DMS 273 treated with DMSO at 0.1 percent for 48 hours (cell line): ENCODE measurements around the gene PIAS4.
"Not testable (repeated sequence)": the region's sequence is repeated elsewhere in the genome, so short reads cannot be mapped to it uniquely, and the experiment has no call there.

Experiments used
- DNase-seq: peaks from one replicate; lab custom pipeline; 2025; lab: John Stamatoyannopoulos, UW

Gene PIAS4

DNA sequence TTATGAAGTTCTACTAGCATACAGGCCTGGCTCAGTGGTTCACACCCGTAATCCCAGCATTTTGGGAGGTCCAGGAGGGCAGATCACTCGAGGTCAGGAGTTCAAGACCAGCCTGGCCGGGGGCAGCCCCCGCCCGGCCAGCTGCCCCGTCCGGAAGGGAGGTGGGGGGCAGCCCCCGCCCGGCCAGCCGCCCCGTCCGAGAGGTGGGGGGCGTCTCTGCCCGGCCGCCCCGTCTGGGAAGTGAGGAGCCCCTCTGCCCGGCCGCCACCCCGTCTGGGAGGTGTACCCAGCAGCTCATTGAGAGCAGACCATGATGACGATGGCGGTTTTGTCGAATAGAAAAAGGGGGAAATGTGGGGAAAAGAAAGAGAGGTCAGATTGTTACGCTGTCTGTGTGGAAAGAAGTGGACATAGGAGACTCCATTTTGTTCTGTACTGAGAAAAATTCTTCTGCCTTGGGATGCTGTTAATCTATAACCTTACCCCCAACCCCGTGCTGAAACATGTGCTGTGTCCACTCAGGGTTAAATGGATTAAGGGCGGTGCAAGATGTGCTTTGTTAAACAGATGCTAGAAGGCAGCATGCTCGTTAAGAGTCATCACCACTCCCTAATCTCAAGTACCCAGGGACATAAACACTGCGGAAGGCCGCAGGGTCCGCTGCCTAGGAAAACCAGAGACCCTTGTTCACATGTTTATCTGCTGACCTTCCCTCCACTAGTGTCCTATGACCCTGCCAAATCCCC, 8.7 kb upstream of the PIAS4 start:
- DNase-seq, result not testable (repeated sequence)

DNA sequence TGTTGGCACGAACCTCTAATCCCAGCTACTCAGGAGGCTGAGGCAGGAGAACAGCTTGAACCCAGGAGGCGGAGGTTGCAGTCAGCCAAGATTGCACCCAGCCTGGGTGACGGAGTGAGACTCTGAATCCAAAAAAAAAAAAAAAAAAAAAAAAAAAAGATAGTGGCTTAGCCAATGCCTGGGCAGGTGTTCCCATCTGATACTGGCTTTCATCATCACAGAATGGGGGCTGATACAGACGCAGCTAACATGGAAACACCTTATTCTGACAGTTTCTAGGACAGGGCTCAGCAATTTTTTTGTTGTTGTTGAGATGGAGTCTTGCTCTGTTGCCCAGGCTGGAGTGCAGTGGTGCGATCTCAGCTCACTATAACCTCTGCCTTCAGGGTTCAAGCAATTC, 6.7 kb upstream of the PIAS4 start:
- DNase-seq, result not testable (repeated sequence)

DNA sequence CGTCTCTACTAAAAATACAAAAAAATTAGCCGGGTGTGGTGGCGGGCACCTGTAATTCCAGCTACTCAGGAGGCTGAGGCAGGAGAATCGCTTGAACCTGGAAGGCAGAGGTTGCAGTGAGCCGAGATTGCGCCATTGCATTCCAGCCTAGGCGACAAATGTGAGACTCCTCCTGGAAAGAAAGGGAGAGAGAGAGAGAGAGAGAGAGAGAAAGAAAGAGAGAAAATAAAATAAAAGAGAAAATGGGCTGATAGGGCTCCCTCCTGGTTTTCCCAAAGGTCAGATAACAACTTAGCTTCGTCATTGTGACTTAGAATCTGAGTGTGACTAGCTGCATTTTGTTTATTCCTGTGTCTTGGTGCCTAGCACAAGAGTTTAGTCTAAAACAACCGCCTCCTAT, 2.1 kb upstream of the PIAS4 start:
- not testable (repeated sequence) for DNase-seq

DNA sequence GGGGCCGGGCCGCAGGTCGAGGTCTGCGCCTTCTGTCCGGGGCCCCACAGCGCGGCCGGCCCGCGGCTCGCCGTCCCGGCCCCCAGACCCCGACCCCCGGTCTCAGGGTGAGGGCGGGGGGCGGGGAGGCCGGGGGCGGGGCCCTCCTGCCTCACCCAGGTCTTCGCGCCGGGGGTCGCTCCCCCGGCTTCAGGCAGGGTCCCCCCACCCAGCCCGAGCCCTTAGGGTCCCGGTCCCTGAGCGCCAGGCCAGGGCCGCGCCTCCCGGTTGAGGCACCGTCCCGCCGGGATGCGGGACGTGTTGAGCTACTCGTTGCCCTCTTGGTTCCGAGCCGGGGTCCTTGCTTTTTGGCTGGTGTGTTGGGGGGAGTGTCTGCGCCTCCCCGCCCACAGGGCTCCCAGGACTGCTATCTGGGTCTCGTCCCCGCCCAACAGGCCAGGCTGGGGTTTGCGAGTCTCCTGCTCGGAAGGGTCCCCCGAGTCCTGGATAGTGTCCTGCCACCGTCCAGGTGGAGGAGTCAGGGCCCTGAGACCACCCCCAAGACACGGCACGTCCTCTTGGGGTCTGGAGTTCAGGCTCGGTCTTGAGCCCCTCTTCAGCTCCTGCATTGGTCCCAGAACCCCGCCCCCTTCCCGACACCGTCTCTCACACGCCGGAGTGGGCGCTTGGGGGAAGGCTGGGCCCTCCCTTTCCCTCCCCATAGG, 452 bp downstream of the PIAS4 start:
- DNase-seq, result no peak

DNA sequence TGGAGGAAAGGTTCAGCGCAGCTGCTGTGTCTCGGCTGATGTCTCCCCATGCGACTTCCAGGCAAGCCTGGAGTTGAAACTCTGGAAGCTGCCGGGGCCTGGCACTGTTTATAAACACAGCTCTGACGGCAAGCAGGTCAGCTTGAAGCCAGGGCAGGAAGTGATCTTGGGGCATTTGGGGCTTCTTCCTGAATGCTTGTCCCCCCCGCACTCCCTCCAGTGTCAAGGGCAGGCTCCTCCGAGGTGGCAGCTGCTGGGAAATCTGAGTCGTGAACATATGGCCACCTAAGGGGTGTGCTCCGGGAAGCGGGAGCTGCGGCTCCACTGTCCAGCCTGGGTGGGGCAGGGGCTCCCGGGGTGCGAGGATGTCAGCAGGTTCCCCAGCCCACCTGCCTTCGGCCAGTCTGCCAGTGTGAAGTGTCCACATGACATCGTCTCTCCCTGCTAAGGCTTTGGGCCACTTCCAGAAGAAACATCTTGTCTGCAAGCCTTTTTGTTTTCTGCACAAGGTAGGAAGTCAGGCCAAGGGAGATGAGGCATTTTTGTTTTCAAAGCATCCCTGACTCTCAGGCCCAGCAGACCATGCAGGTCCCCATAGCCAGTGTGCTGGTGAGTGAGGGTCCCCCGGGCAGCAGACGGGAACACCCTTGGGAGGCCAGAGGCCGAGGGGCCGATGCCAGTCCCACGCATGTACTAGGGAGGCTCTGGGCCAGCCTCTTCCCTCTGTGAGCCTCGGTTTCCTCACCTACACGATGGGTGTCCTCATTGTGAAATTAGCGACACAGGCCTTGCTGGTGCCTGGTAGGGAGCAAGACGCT, 2.7 kb downstream of the PIAS4 start:
- DNase-seq, result peak; percentile 64

DNA sequence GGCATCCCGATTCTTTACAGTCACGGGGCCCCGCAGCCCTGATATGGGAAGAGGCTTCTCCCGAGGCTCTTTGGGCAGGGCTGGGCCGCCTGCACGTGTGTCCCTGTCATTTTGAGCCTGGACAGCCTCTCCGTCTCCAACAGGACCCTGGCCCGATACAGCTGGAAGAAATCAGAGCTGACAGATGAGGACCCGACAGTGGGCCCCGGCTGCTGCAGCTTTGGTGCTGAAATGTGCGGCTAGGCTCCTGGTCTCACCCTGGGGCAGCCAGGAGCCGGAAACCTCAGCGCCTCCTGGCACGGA, 3.2 kb downstream of the PIAS4 start:
- no peak for DNase-seq

DNA sequence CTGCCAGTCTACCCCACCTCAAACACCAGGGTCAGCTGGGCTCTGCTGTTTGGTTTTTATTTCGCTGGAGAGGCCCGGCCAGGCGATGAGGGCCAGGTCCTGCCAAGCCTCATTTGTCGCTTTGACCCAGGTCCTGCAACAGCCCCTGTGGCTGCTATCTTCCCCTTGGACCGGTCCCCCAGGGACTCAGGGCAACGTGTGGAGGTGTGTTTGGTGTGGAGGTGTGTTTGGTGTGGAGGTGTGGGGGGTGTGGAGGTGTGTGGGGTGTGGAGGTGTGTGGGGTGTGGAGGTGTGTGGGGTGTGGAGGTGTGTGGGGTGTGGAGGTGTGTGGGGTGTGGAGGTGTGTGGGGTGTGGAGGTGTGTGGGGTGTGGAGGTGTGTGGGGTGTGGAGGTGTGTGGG, 3.9 kb downstream of the PIAS4 start:
- not testable (repeated sequence) for DNase-seq

DNA sequence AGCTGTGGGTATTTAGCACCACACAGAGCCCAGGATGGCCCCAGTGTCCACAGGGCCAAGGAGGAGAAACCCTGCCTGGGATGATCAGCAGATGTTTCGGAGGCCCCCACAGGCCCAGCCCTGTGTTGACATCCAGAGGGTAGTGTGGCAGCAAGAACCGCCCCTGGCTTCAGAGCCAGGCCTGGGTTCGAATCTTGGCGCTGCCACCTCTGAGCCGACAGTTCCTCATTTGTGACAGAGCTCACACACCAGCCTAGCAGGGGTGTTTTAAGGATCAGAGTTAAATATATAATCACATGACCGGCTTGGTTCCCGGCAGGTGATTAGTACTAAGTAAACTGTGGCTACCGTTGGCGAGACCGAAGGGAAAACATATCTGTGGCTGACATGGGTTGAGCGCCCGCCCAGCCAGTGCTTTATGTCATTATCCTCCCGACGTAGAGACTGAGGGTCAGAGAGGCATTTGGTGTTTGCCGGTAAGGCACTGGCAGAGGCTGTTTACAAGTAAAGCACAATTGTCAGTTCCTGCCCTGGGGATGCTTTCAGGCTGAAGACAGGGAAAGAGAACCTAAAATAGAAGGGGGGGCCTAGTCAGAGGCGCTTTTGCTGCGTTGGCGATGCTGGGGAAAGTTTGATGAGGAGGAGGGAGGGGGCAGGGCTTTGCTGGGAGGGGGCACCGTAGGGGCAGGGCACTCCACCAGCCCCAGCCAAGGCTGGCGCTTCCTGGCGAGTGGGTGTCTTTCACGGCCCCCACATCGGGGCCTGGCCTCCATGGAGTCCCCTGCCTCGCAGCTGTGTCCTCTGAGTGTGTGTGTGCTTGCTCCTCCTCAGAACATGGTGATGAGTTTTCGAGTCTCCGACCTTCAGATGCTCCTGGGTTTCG, 4.8 kb downstream of the PIAS4 start:
- no peak for DNase-seq

DNA sequence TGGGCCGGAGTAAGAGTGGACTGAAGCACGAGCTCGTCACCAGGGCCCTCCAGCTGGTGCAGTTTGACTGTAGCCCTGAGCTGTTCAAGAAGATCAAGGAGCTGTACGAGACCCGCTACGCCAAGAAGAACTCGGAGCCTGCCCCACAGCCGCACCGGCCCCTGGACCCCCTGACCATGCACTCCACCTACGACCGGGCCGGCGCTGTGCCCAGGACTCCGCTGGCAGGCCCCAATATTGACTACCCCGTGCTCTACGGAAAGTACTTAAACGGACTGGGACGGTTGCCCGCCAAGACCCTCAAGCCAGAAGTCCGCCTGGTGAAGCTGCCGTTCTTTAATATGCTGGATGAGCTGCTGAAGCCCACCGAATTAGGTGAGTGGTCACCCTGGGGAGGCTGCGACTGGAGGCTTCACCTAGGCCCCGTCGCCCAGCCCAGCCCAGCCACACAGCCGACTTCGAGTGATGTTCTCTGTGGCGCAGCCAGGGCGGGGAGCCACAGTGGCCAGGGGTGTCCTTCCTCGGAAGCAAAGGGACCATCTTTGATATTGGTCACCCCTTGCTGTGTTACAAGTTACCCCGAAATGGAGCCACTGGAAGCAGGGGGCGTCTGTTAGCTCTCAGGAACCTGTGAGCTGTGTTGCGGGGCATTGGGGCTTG, 5.6 kb downstream of the PIAS4 start:
- DNase-seq, result no peak

DNA sequence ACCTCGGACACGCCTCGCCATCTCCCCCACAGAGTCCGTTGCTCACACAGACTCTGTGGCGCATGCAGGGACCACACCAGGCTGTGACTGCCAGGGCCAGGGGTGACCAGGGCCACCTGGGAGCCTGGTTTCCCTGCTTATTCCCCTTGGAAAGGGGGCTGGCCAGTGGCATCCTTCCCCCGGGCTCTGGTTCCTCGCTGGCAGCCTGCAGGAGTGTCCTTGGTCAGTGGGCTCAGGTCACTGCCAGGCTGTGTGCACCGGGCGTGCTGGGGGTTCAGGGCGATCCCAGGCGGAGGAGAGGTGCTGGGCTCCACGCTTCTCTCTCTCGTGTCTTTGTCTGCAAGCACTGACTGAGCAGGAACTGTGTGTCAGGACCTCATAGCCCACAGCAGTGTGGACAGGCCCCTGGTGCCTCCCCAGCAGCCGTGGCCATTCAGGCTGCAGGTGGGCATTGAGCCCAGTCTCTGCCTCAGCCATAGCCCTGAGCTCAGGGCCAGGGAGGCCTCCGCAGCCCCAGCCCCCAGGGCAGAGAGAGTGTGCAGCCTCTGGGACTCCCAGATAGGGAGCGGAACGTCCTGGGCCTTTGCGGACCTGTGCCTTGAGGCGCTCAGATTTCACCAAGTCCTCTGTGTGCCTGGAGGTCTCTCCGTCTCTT, 6.5 kb downstream of the PIAS4 start:
- DNase-seq, result no peak

DNA sequence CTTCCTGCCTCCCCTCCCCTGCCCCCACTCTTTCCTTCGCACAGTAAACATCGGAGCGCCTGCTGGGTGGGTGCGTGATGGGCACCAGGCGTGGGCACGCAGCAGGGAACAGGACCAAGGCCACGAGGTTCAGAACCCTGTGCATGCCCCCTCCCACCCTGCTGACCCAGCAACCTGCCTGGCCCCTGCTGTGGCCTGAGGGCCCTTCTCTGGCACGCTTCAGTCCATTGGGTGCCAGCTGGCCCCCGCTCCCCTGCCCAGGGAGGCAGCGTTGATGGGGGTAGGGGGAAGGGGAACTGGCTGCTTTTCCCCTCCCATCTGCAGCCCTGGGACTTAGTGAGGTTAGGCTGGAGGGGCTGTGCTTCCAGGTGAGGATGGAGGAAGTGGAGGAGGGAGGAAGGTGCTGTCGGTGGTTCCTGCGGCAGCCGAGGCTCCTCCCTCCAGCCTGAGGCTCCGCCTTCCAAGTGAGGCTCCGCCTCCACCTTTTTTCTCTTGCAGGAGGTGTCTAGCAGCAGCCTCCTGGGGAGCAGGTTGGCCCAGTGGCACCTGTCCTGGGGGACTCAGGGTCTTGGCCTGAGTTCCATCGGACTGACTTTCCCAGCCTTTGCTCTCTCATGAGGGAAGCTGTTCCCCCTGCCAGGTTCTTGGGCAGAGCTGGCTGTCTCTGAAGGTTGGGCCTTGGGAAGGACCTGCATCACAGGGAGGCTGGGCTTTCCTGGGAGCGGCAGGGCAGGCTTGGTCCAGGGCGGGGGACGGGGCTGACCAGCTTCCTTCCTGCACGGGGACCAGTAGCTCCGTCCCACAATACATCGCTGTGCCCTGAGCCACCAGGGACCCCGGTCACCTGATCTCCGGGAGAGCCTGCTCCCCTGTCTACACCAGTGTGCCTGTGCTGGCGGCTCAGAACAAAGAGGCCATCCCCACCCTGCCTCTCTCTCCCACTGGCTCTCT, 7.3 kb downstream of the PIAS4 start:
- DNase-seq, result no peak

DNA sequence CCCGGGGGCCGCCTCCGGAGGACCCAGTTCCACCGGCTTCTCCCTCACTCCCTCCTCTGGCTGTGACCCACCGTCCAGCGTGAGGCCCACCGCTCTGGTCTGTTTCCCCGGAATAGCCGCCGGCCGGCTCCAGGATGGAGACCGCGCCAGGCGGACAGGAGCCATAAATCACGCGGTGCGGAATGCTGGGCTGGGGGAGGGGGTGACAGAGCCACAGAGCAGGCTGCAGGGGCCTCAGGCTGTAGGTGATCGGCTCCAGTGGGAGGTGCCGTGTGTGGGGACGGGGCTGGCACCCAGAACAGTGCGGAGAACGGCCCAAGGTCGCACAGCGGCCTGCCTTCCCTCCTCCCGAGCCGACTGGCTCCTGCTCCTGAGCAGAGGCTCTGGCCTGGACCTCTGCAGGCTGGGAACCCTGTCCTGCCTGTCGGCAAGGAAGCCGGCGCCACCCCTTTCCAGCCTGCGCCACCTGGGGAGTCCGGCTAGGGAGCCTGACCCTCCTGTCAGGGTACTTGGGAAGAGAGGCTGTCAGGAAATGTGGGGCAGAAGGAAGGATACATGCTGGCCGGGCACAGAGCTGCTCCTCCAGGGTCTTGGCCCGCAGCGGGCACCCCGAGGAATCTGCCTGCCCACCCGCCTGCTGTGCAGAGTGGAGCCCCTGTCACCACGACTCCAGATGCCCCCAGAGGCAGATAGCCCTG, 8.3 kb downstream of the PIAS4 start:
- no peak for DNase-seq

DNA sequence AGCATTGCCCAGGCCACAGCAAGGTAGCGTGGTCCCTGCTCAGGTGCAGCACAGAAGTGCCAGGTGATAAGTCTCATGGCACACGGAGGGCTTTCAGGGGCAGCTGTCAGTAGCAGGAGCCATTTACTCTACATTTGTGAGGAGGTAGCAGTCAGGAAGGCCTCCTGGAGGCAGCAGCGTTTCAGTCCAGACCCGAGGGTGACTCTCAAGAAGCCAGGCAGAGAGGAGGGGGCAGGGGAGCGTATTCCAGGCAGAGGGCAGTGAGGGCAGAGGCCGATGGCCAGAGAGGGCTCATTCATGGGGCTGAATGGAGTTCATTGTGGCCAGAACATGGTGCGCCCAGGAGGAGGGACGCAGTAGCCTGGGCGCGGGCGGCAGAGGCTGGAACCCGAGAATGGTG, 8.9 kb downstream of the PIAS4 start:
- no peak for DNase-seq

DNA sequence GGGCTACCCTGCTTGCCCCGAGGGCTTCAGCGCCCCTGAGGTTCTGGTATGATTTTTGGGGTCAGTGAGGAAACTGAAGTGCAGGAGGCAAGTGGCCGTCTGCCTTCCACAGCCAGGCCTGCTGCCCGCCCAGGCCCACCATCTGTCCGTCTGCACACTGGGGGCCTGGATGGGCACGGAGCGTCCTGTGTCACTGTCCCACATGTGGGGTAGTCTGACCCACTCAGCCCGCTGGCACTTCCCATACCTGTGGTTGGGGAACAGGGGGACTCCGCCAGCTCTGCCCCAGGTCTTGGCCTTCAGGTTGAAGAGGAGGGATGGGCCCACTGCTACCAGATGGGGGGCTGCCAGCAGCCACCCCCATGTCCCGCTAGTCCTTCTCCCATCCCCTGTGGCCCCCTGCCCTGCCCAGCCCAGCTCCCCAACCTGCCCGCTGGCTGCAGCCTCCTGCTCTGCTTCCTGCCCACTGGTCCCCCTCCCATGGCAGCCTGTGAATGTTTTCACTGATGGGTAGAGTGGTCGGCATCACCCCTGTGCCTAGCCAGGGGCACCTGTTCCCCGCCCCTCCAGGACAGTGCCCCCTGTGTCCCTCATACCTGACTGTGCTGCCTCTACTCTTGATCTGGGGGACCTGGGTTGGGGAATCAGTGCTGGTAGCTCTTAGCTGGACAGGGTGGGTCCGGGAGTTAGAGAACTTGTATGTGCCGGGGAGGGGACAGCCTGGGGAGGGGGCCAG, 9.5 kb downstream of the PIAS4 start:
- no peak for DNase-seq

DNA sequence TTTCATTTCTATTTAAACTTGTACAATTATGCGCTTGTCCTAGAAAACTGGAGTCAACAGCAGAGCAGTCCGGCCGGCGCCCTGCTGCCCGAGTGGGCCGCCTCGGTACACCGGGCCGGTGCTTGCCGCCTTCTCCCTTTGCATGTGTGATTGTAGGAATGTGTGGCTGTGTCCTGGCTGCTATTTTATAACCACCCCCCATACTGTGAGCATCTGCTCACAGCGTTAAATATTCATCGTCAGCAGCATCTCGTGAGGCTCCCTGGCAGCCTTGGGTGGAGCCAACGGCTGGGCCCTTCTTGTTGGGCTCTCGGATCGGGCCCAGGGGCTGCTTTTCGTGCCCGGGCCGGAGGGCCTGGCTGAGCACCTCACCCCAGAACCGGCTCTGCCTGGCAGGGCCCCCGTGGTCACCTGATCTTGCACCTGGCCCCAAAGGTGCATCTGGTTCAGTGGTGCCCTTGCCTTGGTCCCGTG, 10.6 kb downstream of the PIAS4 start:
- peak; percentile 62 for DNase-seq

DNA sequence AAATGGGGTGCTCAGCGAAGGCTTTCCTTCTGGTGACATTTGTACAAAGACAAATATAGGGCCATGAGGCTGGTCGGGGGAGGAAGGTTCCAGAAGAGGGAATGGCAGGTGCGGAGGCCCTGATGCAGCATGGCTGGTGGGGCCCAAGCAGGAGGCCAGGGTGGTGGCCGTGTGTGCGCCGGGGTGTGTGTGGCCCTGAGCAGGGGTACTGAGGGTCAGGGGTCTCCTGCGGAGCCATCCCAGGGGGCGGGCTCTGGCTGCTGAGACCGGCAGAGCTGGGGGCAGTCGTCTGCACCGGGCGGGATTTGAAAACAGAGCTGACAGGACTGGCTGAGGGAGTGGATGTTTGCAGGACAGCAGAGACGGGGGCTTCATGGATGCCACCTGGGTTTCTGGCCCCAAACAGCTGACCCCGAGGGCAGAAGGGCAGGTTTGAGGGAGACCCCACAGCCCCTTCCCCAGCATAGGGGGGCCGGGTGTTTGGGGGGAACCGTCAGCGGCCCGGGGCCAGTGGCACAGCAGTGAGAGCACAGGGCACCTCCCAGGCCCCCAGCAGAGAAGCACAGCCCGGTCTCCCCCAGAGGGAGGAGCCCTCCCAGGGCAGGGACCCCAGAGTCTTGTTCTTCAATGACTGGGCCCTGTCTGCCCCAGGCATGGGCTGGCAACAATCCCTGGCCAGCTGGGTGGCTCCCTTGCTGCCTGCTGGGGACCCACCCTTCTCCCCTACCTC, 11.4 kb downstream of the PIAS4 start:
- DNase-seq, result no peak

DNA sequence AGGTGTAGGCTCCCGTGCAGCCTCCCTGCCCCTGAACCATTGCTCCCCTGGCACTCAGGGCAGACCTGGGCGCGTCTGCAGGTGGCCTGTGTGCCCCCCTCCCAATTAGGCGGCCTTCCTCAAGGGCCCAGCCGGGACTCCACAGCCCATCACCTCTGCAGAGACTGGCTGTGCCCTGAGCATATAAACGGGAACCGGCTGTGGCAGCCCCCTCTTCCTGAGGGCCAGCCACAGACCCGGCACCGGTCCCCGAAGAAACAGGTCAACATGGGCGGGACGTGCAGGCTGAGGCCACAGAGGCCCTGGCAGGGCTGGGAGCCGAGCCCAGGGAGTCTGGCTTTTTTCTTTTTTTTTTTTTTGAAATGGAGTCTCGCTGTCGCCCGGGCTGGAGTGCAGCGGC, 12.0 kb downstream of the PIAS4 start:
- no peak for DNase-seq
